Activated CD4-positive, alpha-beta T cell treated with anti-CD3 and anti-CD28 coated beads, Interleukin-2, amount 10 ng/mL, durations not matched to agents 24 days and 14 days (primary cell): ENCODE results near the gene ARHGAP44. TPM values are rescaled to one million over a fixed set of nuclear protein-coding genes. Genes with fewer than 3 reads are reported as not detected.

Experiments used
- DNase-seq: peaks from one replicate; pipeline ENCODE4 v3.0.0; 2022
- H3K27ac Mint-ChIP-seq: one replicate; pipeline ENCODE4 v1.8.0; 2022; ENCODE audit warnings: mild to moderate bottlenecking, mixed read lengths
- H3K27me3 Mint-ChIP-seq: one replicate; pipeline ENCODE4 v1.8.0; 2022; ENCODE audit warnings: mixed read lengths
- H3K36me3 Mint-ChIP-seq: one replicate; pipeline ENCODE4 v1.8.0; 2022; ENCODE audit warnings: low read depth, mild to moderate bottlenecking, mixed read lengths
- H3K4me1 Mint-ChIP-seq: one replicate; pipeline ENCODE4 v1.8.0; 2021; ENCODE audit warnings: mixed read lengths
- H3K4me3 Mint-ChIP-seq: one replicate; pipeline ENCODE4 v1.8.0; 2022; ENCODE audit warnings: mild to moderate bottlenecking, moderate library complexity, mixed read lengths
- H3K9me3 Mint-ChIP-seq: one replicate; pipeline ENCODE4 v1.8.0; 2021; ENCODE audit warnings: mixed read lengths
- intact Hi-C: fragments of 100-400 bp; cut with micrococcal nuclease; formaldehyde crosslinking; loops from one replicate; pipeline ENCODE4 v1.15.1; 2023
- total RNA-seq: library from RNA; stranded (reverse); gene quantifications from 2 replicates; pipeline ENCODE4 v1.2.3, GENCODE V29; 2022

The ARHGAP44 gene
- total RNA-seq, 1 donor from 2014 or later, result 0.49 TPM

GRCh38 chr17:13002761-13003453, 213.6 kb downstream of the ARHGAP44 start:
- no peaks in the 10 kb centered on the region for H3K9me3 Mint-ChIP-seq
- no peaks in the 10 kb centered on the region for H3K4me1 Mint-ChIP-seq
- H3K36me3 Mint-ChIP-seq, result peaks cover 45% of the 10 kb centered on the region
- no peaks in the 10 kb centered on the region for H3K27me3 Mint-ChIP-seq
- no peak overlapping the region for H3K27ac Mint-ChIP-seq
- no peak overlapping the region for H3K4me3 Mint-ChIP-seq
- DNase-seq, result peak; percentile 81
- intact Hi-C loops, result loop anchor here (10.0 kb wide), 2 partner anchors 748 to 828 kb away; no protein-coding TSS in a partner anchor

- DNase-seq, result no peak
- no peaks in the 10 kb centered on the region for H3K27me3 Mint-ChIP-seq
- H3K4me1 Mint-ChIP-seq, result no peaks in the 10 kb centered on the region
- no peak overlapping the region for H3K4me3 Mint-ChIP-seq
- intact Hi-C loops, result loop anchor here (10.0 kb wide), 2 partner anchors 749 to 829 kb away; no protein-coding TSS in a partner anchor
- peaks cover 48% of the 10 kb centered on the region for H3K36me3 Mint-ChIP-seq
- H3K27ac Mint-ChIP-seq, result no peak overlapping the region
- H3K9me3 Mint-ChIP-seq, result no peaks in the 10 kb centered on the region
Observed at GRCh38 chr17:13003454-13003851, 214.2 kb downstream of the ARHGAP44 start.

DNA sequence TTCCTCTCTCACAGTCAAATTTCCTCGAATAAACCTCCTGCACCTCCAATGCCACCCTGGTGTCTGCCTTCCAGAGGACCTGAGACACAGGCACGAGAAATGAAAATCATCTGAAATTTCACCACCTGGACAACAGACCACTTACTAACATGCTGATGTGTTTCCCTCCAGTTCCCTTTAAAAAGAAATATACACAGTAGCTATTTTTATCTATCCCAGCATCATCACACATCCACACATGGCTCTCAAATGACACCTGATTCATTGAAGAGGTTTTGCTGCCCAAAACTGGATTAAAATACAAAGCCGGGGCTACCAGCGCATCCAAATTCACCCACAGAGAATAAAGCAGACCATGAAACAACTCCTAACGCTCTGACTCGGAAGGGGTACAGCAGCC, 214.6 kb downstream of the ARHGAP44 start:
- Mint-ChIP-seq H3K4me3 (no peak overlapping the region), H3K9me3 (no peaks in the 10 kb centered on the region), H3K4me1 (no peaks in the 10 kb centered on the region), H3K27ac (no peak overlapping the region), H3K27me3 (no peaks in the 10 kb centered on the region), H3K36me3 (peaks cover 47% of the 10 kb centered on the region)
- intact Hi-C loops, result loop anchor here (10.0 kb wide), 2 partner anchors 749 to 829 kb away; no protein-coding TSS in a partner anchor
- DNase-seq, result no peak

GRCh38 chr17:13004336-13004735, 215.0 kb downstream of the ARHGAP44 start:
- no peak for DNase-seq
- no peaks in the 10 kb centered on the region for H3K27me3 Mint-ChIP-seq
- intact Hi-C loops, result loop anchor here (10.0 kb wide), 2 partner anchors 750 to 830 kb away; no protein-coding TSS in a partner anchor
- H3K27ac Mint-ChIP-seq, result no peak overlapping the region
- no peaks in the 10 kb centered on the region for H3K4me1 Mint-ChIP-seq
- no peak overlapping the region for H3K4me3 Mint-ChIP-seq
- H3K9me3 Mint-ChIP-seq, result no peaks in the 10 kb centered on the region
- peaks cover 45% of the 10 kb centered on the region for H3K36me3 Mint-ChIP-seq

DNA sequence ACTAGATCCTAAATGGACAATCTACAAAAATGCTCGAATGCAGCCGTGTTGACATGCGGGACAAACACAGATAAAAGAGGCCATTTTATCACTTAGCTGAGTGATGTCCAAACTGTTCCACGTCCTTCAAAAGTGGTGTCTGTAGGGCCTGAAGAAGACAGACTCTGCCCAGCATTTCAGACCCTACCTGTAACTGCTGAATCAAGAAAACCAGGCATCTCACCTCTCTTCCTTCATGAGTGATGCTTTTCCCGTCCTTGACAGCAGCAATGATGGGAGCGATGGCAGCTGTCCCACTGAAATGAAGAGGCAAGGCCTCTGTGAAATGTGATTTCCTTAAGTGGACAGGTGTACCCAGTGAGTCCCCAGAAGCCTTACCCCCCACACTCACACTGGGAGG, 216.2 kb downstream of the ARHGAP44 start:
- Mint-ChIP-seq H3K4me3 (no peak overlapping the region), H3K27ac (no peak overlapping the region), H3K4me1 (peaks cover 2% of the 10 kb centered on the region), H3K9me3 (no peaks in the 10 kb centered on the region), H3K27me3 (no peaks in the 10 kb centered on the region), H3K36me3 (peaks cover 52% of the 10 kb centered on the region)
- DNase-seq, result no peak
- intact Hi-C loops, result loop anchor here (10.0 kb wide), 2 partner anchors 751 to 831 kb away; no protein-coding TSS in a partner anchor

DNA sequence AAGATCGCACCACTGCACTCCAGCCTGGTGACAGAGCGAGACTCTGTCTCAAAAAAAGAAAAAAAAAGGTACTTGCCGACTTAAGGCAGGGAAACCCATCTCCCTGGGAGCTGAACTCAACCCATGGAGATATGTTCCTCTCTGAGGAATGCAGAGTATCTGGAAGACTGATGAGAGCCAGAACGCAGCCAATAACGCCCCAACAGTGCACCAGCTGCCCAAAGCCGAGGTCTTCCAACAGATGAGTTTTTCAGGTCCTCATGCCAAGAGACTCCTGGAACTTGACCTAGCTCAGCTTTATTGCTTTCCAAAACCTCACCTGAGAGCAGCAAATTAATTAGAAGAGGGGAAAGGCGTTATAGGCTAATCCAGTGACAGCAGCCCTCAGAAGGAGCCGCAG, 219.2 kb downstream of the ARHGAP44 start:
- peaks cover 73% of the 10 kb centered on the region for H3K36me3 Mint-ChIP-seq
- DNase-seq, result no peak
- H3K4me3 Mint-ChIP-seq, result no peak overlapping the region
- no peak overlapping the region for H3K27ac Mint-ChIP-seq
- intact Hi-C loops, result loop anchor here (10.0 kb wide), 2 partner anchors 754 to 834 kb away; no protein-coding TSS in a partner anchor
- H3K27me3 Mint-ChIP-seq, result no peaks in the 10 kb centered on the region
- H3K9me3 Mint-ChIP-seq, result no peaks in the 10 kb centered on the region
- peaks cover 4% of the 10 kb centered on the region for H3K4me1 Mint-ChIP-seq

DNA sequence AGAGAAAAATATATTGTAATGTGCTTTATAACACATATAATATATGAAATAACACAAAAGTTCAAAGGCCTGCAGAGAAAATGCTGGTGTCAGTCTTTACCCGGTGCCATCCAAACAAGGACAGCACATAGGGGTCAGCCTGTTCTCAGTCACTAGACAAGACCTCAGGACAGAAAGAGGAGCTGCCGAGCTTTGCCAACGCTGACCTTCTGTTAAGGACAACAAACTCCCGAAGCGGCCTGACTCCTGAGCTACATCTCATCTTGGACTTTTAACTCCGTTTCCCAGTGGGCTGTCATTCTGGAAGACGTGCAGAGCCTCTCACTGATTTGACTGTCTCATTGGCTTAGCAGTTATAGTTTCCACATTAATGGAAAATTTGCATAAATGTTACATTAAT, 221.7 kb downstream of the ARHGAP44 start:
- no peak overlapping the region for H3K4me3 Mint-ChIP-seq
- peaks cover 8% of the 10 kb centered on the region for H3K4me1 Mint-ChIP-seq
- H3K27ac Mint-ChIP-seq, result no peak overlapping the region
- no peak for DNase-seq
- no peaks in the 10 kb centered on the region for H3K9me3 Mint-ChIP-seq
- H3K27me3 Mint-ChIP-seq, result no peaks in the 10 kb centered on the region
- intact Hi-C loops, result no loop called here
- peaks cover 76% of the 10 kb centered on the region for H3K36me3 Mint-ChIP-seq

GRCh38 chr17:13014801-13015200, 225.5 kb downstream of the ARHGAP44 start:
- Mint-ChIP-seq H3K27ac (peak overlapping the region; percentile 10), H3K9me3 (no peaks in the 10 kb centered on the region), H3K27me3 (no peaks in the 10 kb centered on the region), H3K4me3 (no peak overlapping the region), H3K36me3 (peaks cover 67% of the 10 kb centered on the region), H3K4me1 (peaks cover 26% of the 10 kb centered on the region)
- no peak for DNase-seq
- intact Hi-C loops, result no loop called here

DNA sequence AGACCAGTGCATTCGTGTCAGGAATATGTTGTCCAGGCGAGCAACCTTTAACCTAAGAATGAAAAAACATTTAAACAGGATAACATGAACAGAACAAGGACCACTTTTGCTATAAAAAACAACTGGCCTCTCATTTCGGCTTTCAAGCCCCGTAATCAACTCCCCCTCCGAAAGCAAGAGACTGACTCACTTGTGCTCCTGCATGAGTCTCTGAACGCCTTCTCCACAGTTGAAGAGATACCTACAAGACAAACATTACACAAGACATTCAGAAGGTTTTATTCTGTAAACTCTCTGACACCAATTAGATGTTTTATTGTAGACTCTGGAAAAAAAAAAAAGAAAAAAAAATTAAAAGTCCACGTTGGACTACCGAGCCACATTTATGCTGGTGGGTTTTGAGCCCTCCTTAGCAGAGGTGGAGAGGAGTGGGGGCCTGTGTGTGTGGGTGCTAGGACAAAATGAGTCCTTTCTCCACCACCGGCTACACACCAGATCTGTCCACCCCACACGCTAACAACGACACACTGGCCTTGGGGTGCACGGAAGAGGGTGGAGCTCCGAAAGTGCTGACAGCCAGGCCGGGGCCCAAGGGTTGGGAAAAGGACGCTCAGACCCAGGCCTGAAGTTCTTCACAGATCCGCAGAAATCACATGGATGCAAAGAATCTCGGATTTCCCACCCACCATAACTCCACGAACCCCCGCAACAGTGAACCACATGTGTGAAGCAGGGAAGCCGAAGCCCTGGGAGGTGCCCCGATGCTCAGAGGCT, 227.8 kb downstream of the ARHGAP44 start:
- Mint-ChIP-seq H3K27me3 (no peaks in the 10 kb centered on the region), H3K4me1 (peaks cover 22% of the 10 kb centered on the region), H3K27ac (peak overlapping the region; percentile 91), H3K9me3 (no peaks in the 10 kb centered on the region), H3K4me3 (peak overlapping the region; percentile 86), H3K36me3 (peaks cover 49% of the 10 kb centered on the region)
- intact Hi-C loops, result no loop called here
- DNase-seq, result no peak

DNA sequence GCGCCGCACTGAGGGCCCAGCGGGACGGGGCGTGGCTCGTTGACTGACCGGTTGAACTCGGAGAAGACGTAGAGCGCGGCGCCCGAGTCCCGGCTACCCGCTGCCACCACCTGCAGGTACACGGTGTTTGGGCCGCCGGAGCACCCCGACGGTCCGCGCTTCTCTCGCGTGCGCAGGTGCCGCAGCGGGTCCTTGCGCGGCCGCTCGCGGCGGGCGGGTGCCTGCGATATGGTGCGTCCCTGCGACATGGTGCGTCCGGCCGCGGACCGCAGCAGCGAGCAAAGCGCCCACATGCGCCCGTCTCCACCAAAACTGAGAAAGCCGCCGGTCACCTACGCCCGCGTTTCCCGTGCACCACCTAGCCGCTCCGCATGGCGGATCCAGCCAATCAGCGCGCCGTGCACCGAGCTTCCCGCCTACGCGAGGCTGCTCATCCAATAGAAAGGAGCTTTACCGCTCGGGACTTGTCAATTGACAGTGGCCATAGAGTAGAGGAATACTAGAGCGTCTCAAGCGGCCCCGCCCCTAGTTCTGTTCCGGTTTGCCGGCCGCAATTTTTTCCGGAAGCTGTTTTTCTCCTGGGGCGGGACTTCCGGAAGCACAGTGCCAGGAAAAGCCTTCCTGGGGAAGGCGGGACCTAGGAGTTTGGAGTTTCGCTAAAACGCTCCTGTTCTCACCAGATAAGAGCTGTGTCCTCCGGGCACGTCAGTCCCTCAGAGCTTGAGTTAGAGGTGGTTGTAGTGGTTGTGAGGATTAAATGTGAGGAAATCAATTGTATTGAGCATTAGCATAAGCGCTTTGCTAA, 228.6 kb downstream of the ARHGAP44 start, which contains the start of gene ELAC2:
TSS of gene ELAC2 (minus strand) at position 373 of the 805 bp plus-strand sequence. CDS start at position 293, 80 bp downstream.
- Mint-ChIP-seq H3K27me3 (no peaks in the 10 kb centered on the region), H3K4me1 (peaks cover 22% of the 10 kb centered on the region), H3K36me3 (peaks cover 41% of the 10 kb centered on the region), H3K27ac (peak within 1 kb of the TSS; percentile 91), H3K4me3 (peak within 1 kb of the TSS; percentile 86), H3K9me3 (no peaks in the 10 kb centered on the region)
- DNase-seq, result peak; percentile 99
- intact Hi-C loops, result loop anchor here (1.0 kb wide), 1 partner anchor 1282 kb away; no protein-coding TSS in a partner anchor

DNA sequence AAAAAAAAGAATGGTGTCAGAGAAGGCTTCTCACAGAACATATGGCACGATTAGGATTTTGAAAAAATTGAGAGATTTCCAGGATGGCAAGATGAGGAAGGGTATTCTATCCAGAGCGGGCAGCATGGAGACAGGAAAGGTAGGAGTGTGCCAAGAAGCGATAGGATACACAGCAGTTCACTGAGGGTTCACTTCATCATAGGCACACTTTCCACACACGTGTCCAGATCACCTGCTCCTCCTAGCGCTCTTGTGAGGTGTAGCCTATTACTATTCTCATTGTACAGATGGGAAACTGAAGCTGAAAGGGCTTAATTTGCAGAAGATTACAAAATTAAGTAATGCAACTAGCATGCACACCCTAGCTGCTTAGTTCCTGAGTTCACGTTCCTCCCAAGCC, 234.7 kb downstream of the ARHGAP44 start:
- DNase-seq, result no peak
- Mint-ChIP-seq H3K4me1 (peaks cover 8% of the 10 kb centered on the region), H3K36me3 (no peaks in the 10 kb centered on the region), H3K27me3 (peaks cover 5% of the 10 kb centered on the region), H3K9me3 (no peaks in the 10 kb centered on the region), H3K4me3 (no peak overlapping the region), H3K27ac (no peak overlapping the region)
- intact Hi-C loops, result no loop called here

DNA sequence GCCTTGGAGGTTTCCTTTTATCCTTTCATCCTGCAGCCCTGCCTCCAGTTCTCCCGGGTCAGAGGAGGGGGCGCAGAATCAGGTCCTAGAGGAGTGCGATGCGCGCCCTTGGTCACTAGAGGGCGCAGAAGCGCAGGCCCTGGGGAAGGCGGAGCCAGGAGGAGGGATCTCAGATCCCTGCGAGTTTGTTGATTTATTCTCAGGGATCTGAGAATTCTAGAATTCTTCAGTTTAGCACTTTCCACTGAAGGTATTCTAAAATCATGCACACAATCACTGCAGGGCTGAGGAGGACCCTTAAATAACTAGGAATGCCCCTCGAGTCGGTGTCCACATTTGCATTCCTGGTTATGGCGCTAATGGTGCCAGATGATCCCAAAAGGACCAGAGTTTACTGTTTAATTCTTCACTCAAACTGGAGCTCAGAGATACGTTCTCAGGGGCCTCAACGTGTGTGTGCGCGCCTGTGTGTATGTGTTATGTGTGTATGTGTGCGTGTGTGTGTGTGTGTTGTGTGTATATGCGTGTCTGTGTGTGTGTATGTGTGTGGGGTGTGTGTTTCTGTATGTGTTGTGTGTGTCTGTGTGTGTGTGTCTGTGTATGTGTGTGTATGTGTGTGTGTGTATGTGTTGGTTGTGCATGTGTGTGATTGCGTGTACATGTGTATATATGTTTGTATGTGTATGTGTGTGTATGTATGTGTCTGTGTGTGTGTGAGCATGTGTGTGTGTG, 235.4 kb downstream of the ARHGAP44 start:
- H3K4me1 Mint-ChIP-seq, result peaks cover 8% of the 10 kb centered on the region
- H3K27me3 Mint-ChIP-seq, result peaks cover 5% of the 10 kb centered on the region
- H3K9me3 Mint-ChIP-seq, result no peaks in the 10 kb centered on the region
- H3K27ac Mint-ChIP-seq, result no peak overlapping the region
- H3K4me3 Mint-ChIP-seq, result no peak overlapping the region
- H3K36me3 Mint-ChIP-seq, result no peaks in the 10 kb centered on the region
- DNase-seq, result peak; percentile 92
- intact Hi-C loops, result no loop called here

- DNase-seq, result no peak
- Mint-ChIP-seq H3K27me3 (peaks cover 5% of the 10 kb centered on the region), H3K9me3 (no peaks in the 10 kb centered on the region), H3K27ac (no peak overlapping the region), H3K4me1 (peaks cover 8% of the 10 kb centered on the region), H3K36me3 (no peaks in the 10 kb centered on the region), H3K4me3 (no peak overlapping the region)
- intact Hi-C loops, result no loop called here
Observed at GRCh38 chr17:13025258-13025627, 235.9 kb downstream of the ARHGAP44 start.
